HepG2 (cell line): ENCODE data around the gene ZNF655. TPM values are rescaled to one million over a fixed set of nuclear protein-coding genes. Genes with fewer than 3 reads are reported as not detected.

ENCODE experiments used
- ARNT2 ChIP-seq: sonication (generic); formaldehyde crosslinking; IDR thresholded peaks from 2 replicates; pipeline ENCODE4 v1.8.0; 2022; ENCODE audit warnings: mild to moderate bottlenecking, low read depth, missing genetic modification reagents, moderate library complexity
- ASH2L ChIP-seq: fragments of 300-600, 200-600 bp; sonication (generic); IDR thresholded peaks from 2 replicates; pipeline ENCODE4 v1.7.0; 2017; ENCODE audit warnings: low read depth, mild to moderate bottlenecking, moderate library complexity, mixed read lengths, low read length; ENCODE audit not compliant: insufficient read length
- HOXA3 ChIP-seq: sonication (generic); formaldehyde crosslinking; IDR thresholded peaks from 2 replicates; pipeline ENCODE4 v1.5.0; 2020; ENCODE audit warnings: missing genetic modification reagents
- IKZF4 ChIP-seq: sonication (generic); formaldehyde crosslinking; IDR thresholded peaks from 2 replicates; pipeline ENCODE4 v1.5.1; 2020; ENCODE audit warnings: borderline replicate concordance, mild to moderate bottlenecking, low read depth, missing genetic modification reagents; ENCODE audit errors: not compliant biosample characterization
- KDM5A ChIP-seq: fragments of 200-600 bp; sonication (generic); IDR thresholded peaks from 2 replicates; pipeline ENCODE4 v1.7.0; 2018; ENCODE audit warnings: antibody characterized with exemption, mild to moderate bottlenecking, low read length, borderline replicate concordance
- KLF9 ChIP-seq: IDR thresholded peaks from 2 replicates; pipeline ENCODE4 v1.6.1; 2016; ENCODE audit warnings: low read depth
- MED8 ChIP-seq: sonication (generic); formaldehyde crosslinking; IDR thresholded peaks from 2 replicates; pipeline ENCODE4 v1.8.1; 2023; ENCODE audit warnings: mild to moderate bottlenecking, missing genetic modification reagents; ENCODE audit not compliant: insufficient replicate concordance
- NFATC3 ChIP-seq: sonication (generic); formaldehyde crosslinking; IDR thresholded peaks from 2 replicates; pipeline ENCODE4 v1.5.1; 2020; ENCODE audit warnings: mild to moderate bottlenecking, missing genetic modification reagents
- NFRKB ChIP-seq: fragments of 450-650 bp; IDR thresholded peaks from 2 replicates; pipeline ENCODE4 v1.6.1; 2017
- RORA ChIP-seq: sonication (generic); formaldehyde crosslinking; IDR thresholded peaks from 2 replicates; pipeline ENCODE4 v1.5.0; 2020; ENCODE audit warnings: mild to moderate bottlenecking, missing genetic modification reagents, moderate library complexity
- SIN3A ChIP-seq: IDR thresholded peaks from 2 replicates; pipeline ENCODE4 v1.6.1; 2011; ENCODE audit warnings: low read depth, mild to moderate bottlenecking, control low read depth, low read length, borderline replicate concordance
- SNAI1 ChIP-seq: sonication (generic); formaldehyde crosslinking; IDR thresholded peaks from 2 replicates; pipeline ENCODE4 v1.5.0; 2020; ENCODE audit warnings: mild to moderate bottlenecking, missing genetic modification reagents, borderline replicate concordance
- SOX13 ChIP-seq, 3 experiments: fragments of 450-650 bp in 1 of 3; sonication (generic) in 1 of 3; formaldehyde crosslinking in 1 of 3; IDR thresholded peaks in 2 of 3; conservative IDR thresholded peaks in 1 of 3; 2 replicates each; pipeline versions ENCODE4 v1.5.0 to v1.6.1; 2016 to 2020; ENCODE audit warnings: antibody characterized with exemption in 1 of 3, mild to moderate bottlenecking in 1 of 3, missing compliant biosample characterization in 1 of 3, missing genetic modification reagents in 1 of 3, moderate library complexity in 1 of 3
- ZFP82 ChIP-seq: sonication (generic); formaldehyde crosslinking; IDR thresholded peaks from 2 replicates; pipeline ENCODE4 v1.5.1; 2020; ENCODE audit warnings: mild to moderate bottlenecking, missing genetic modification reagents, borderline replicate concordance
- ZFX ChIP-seq: sonication (generic); formaldehyde crosslinking; IDR thresholded peaks from 2 replicates; pipeline ENCODE4 v1.4.0; 2020; ENCODE audit warnings: mild to moderate bottlenecking, low read depth, missing genetic modification reagents, moderate library complexity
- ZIK1 ChIP-seq: sonication (generic); formaldehyde crosslinking; IDR thresholded peaks from 2 replicates; pipeline ENCODE4 v1.5.0; 2020; ENCODE audit warnings: mild to moderate bottlenecking, low read depth, missing genetic modification reagents, borderline replicate concordance
- ZNF138 ChIP-seq: sonication (generic); formaldehyde crosslinking; IDR thresholded peaks from 2 replicates; pipeline ENCODE4 v1.5.0; 2020; ENCODE audit warnings: mild to moderate bottlenecking, low read depth, missing genetic modification reagents
- ZNF552 ChIP-seq: sonication (generic); formaldehyde crosslinking; IDR thresholded peaks from 2 replicates; pipeline ENCODE4 v1.9.0; 2022; ENCODE audit warnings: missing genetic modification reagents, mild to moderate bottlenecking, borderline replicate concordance
- ZNF724P ChIP-seq: sonication (generic); formaldehyde crosslinking; IDR thresholded peaks from 2 replicates; pipeline ENCODE4 v1.8.0; 2022; ENCODE audit warnings: missing genetic modification reagents, borderline replicate concordance
- polyA plus RNA-seq, 8 experiments: library from polyadenylated mRNA; depleted of rRNA in 3 of 8; stranded (reverse) in 7 of 8; unstranded in 1 of 8; fragments of >200 nt; fragmentation: Illumina TruSeq in 4 of 8; extraction: Trizol in 4 of 8; gene quantifications; 2 replicates each; pipeline versions ENCODE4 v1.2.1 to v1.2.3, GENCODE V29; 2011 to 2016; ENCODE audit warnings: low read depth in 4 of 8, missing spikeins in 1 of 8, mixed read lengths in 1 of 8; ENCODE audit not compliant: insufficient read depth in 1 of 8
- total RNA-seq, 5 experiments: library from RNA; depleted of rRNA; stranded (reverse); fragments of >200 nt; fragmentation: Illumina TruSeq; extraction: Trizol; gene quantifications; 2 replicates each; pipeline ENCODE4 v1.2.3, GENCODE V29; 2016; ENCODE audit warnings: low read depth in 1 of 5
- TF ChIP-seq, protein P1 (sequence below): sonication (generic); formaldehyde crosslinking; IDR thresholded peaks from 2 replicates; pipeline ENCODE4 v1.4.0; 2020; ENCODE audit warnings: missing genetic modification reagents
- TF ChIP-seq, protein P2 (sequence below): IDR thresholded peaks from 2 replicates; pipeline ENCODE4 v1.6.1; 2018; ENCODE audit warnings: missing genetic modification reagents
- TF ChIP-seq, protein P3 (sequence below): sonication (generic); formaldehyde crosslinking; IDR thresholded peaks from 2 replicates; pipeline ENCODE4 v1.4.0; 2020; ENCODE audit warnings: missing genetic modification reagents, borderline replicate concordance

The ZNF655 gene
- total and polyA plus RNA-seq, 2 of the 13 experiments (the other 11 are each of a cell fraction or from before 2014, with no cell fraction given) = 53.4 to 75.6 TPM

DNA sequence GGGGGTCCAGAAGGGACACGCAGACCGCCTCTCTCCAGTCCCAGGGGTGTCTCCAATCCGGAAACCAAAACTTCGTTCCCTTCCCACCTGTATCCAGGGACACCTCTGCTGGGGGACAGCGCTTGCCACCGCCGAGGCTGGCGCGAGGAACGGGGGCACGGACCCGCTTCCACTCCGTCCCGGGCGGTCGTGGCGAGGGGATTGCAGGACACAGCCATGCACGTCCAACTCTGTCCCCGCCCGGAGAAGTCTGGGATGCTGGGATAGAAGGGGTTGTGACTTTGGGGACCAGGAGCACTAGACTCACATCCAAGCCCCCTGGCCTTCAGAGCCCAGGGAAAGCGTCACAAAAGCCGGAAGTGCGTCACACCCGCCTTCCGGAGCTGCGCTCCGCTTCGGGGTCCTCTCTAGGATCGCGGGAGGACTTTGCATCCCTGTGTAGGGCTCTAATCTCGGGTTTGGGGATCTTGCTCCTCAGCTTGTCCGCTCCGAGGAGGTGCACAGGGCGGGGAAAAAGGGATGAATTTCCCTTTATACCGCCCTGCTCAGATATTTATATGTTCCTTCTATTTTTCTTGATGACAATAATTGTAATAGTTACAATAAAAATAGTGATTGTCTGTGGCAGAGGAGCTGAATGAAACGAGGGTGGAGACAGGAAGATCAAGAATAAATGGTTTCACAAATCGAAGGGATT is 6.5 kb upstream of the ZNF655 start, which contains the start of gene FAM200A (continued):
- peak; percentile 71; the same call in 1 of the 2 replicates for TF ChIP-seq ZNF552
- TF ChIP-seq, protein P1, sequence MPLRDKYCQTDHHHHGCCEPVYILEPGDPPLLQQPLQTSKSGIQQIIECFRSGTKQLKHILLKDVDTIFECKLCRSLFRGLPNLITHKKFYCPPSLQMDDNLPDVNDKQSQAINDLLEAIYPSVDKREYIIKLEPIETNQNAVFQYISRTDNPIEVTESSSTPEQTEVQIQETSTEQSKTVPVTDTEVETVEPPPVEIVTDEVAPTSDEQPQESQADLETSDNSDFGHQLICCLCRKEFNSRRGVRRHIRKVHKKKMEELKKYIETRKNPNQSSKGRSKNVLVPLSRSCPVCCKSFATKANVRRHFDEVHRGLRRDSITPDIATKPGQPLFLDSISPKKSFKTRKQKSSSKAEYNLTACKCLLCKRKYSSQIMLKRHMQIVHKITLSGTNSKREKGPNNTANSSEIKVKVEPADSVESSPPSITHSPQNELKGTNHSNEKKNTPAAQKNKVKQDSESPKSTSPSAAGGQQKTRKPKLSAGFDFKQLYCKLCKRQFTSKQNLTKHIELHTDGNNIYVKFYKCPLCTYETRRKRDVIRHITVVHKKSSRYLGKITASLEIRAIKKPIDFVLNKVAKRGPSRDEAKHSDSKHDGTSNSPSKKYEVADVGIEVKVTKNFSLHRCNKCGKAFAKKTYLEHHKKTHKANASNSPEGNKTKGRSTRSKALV = peak; percentile 67; the same call in 1 of the 2 replicates
- no peak for TF ChIP-seq SNAI1 (CRISPR knock-in tag)
- peak; percentile 57; the same call in 1 of the 2 replicates for TF ChIP-seq KLF9 (CRISPR knock-in tag)
- TF ChIP-seq MED8 (CRISPR knock-in tag) = peak; percentile 11
- TF ChIP-seq, protein P2, sequence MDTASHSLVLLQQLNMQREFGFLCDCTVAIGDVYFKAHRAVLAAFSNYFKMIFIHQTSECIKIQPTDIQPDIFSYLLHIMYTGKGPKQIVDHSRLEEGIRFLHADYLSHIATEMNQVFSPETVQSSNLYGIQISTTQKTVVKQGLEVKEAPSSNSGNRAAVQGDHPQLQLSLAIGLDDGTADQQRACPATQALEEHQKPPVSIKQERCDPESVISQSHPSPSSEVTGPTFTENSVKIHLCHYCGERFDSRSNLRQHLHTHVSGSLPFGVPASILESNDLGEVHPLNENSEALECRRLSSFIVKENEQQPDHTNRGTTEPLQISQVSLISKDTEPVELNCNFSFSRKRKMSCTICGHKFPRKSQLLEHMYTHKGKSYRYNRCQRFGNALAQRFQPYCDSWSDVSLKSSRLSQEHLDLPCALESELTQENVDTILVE (CRISPR knock-in tag) = 0 out of 2 replicates have a peak, but pooled peaks have one; percentile 68
- peak; percentile 23; the same call in 1 of the 2 replicates for TF ChIP-seq SOX13 (IDR thresholded peaks at IDR 0.05)
- peak in 1 of 2 experiments; percentile 58; a peak in 1 of 4 replicates for TF ChIP-seq SOX13 (CRISPR knock-in tag; conservative IDR thresholded peaks at IDR 0.05 in 1 of 2, IDR thresholded peaks at IDR 0.05 in 1 of 2)
- peak; percentile 42; the same call in 1 of the 2 replicates for TF ChIP-seq ARNT2 (CRISPR knock-in tag)
- peak; percentile 87; the same call in 1 of the 2 replicates for TF ChIP-seq SIN3A
- TF ChIP-seq RORA = no peak
- peak; percentile 38 for TF ChIP-seq IKZF4 (CRISPR knock-in tag)
- TF ChIP-seq ZFX = peak; percentile 79
- TF ChIP-seq NFATC3 (CRISPR knock-in tag) = 0 out of 2 replicates have a peak, but pooled peaks have one; percentile 51
- peak; percentile 85 for TF ChIP-seq ASH2L
- TF ChIP-seq ZFP82 (CRISPR knock-in tag) = no peak
- TF ChIP-seq HOXA3 = peak; percentile 99
- TF ChIP-seq NFRKB = no peak
- TF ChIP-seq, protein P3, sequence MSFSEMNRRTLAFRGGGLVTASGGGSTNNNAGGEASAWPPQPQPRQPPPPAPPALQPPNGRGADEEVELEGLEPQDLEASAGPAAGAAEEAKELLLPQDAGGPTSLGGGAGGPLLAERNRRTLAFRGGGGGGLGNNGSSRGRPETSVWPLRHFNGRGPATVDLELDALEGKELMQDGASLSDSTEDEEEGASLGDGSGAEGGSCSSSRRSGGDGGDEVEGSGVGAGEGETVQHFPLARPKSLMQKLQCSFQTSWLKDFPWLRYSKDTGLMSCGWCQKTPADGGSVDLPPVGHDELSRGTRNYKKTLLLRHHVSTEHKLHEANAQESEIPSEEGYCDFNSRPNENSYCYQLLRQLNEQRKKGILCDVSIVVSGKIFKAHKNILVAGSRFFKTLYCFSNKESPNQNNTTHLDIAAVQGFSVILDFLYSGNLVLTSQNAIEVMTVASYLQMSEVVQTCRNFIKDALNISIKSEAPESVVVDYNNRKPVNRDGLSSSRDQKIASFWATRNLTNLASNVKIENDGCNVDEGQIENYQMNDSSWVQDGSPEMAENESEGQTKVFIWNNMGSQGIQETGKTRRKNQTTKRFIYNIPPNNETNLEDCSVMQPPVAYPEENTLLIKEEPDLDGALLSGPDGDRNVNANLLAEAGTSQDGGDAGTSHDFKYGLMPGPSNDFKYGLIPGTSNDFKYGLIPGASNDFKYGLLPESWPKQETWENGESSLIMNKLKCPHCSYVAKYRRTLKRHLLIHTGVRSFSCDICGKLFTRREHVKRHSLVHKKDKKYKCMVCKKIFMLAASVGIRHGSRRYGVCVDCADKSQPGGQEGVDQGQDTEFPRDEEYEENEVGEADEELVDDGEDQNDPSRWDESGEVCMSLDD = peak; percentile 75; the same call in 1 of the 2 replicates
- peak; percentile 56; the same call in 1 of the 2 replicates for TF ChIP-seq ZIK1 (CRISPR knock-in tag)
- TF ChIP-seq KDM5A = peak; percentile 95
- 0 out of 2 replicates have a peak, but pooled peaks have one; percentile 29 for TF ChIP-seq ZNF724P (CRISPR knock-in tag)
- TF ChIP-seq ZNF138 (CRISPR knock-in tag) = no peak
